Upper lobe of right lung (tissue), 1 donor: Measurements from ENCODE around the gene CREB3. TPM values are rescaled to one million over a fixed set of nuclear protein-coding genes. Genes with fewer than 3 reads are reported as not detected.

Experiments used
- ATAC-seq: fragments of 200-7000 bp; cut with Tn5 transposase; one replicate; pipeline ENCODE4 v1.9.1; 2020; ENCODE audit warnings: mild to moderate bottlenecking, moderate library complexity
- DNase-seq: peaks from one replicate; pipeline ENCODE4 v3.0.0-alpha.2; 2020
- H3K27ac ChIP-seq: fragments of 200-600 bp; one replicate; pipeline ENCODE4 v1.8.0; 2022
- H3K27me3 ChIP-seq: fragments of 200-600 bp; one replicate; pipeline ENCODE4 v1.8.0; 2022; ENCODE audit warnings: mild to moderate bottlenecking
- H3K36me3 ChIP-seq: fragments of 200-600 bp; one replicate; pipeline ENCODE4 v1.8.0; 2022
- H3K4me1 ChIP-seq: fragments of 200-600 bp; one replicate; pipeline ENCODE4 v1.8.0; 2022
- H3K4me3 ChIP-seq: fragments of 200-600 bp; one replicate; pipeline ENCODE4 v1.8.0; 2022; ENCODE audit warnings: mild to moderate bottlenecking
- H3K9me3 ChIP-seq: fragments of 200-600 bp; one replicate; pipeline ENCODE4 v1.8.0; 2022
- CTCF ChIP-seq: fragments of 200-600 bp; IDR thresholded peaks from one replicate; pipeline ENCODE4 v1.8.0; 2022; ENCODE audit warnings: antibody characterized with exemption
- intact Hi-C: fragments of 100-400 bp; cut with DNase I; formaldehyde crosslinking; loops from one replicate; pipeline ENCODE4 v1.11.0; 2022
- total RNA-seq: library from RNA; stranded (reverse); fragmentation: NEBNext Ultra II Directional; extraction: Animal tissue kit (Norgen Biotek cat#: 25700); gene quantifications from one replicate; pipeline ENCODE4 v1.2.1, GENCODE V29; 2021
- donor health status: DM: no; HTN: yes; CAD: no; lungs with severe emphysema.

CREB3 gene
- total RNA-seq, 1 donor from 2014 or later, result 34.9 TPM

GRCh38 chr9:35723426-35723825 is 9.0 kb upstream of the CREB3 start:
- ATAC-seq (no peak), DNase-seq (no peak)
- Histone ChIP-seq H3K27ac (no peak overlapping the region), H3K27me3 (no peaks in the 10 kb centered on the region), H3K9me3 (no peaks in the 10 kb centered on the region), H3K36me3 (peaks cover 79% of the 10 kb centered on the region), H3K4me1 (peaks cover 24% of the 10 kb centered on the region), H3K4me3 (no peak overlapping the region)
- TF ChIP-seq CTCF, result no peak
- intact Hi-C loops, result no loop called here

GRCh38 chr9:35723908-35724307 is 8.6 kb upstream of the CREB3 start:
- intact Hi-C loops, result no loop called here
- H3K4me1 ChIP-seq, result peaks cover 28% of the 10 kb centered on the region
- ATAC-seq, result no peak
- TF ChIP-seq CTCF, result no peak
- H3K27me3 ChIP-seq, result no peaks in the 10 kb centered on the region
- no peaks in the 10 kb centered on the region for H3K9me3 ChIP-seq
- no peak overlapping the region for H3K4me3 ChIP-seq
- DNase-seq, result no peak
- H3K36me3 ChIP-seq, result peaks cover 75% of the 10 kb centered on the region
- no peak overlapping the region for H3K27ac ChIP-seq

- Histone ChIP-seq H3K9me3 (no peaks in the 10 kb centered on the region), H3K4me3 (no peak overlapping the region), H3K27ac (no peak overlapping the region), H3K4me1 (peaks cover 43% of the 10 kb centered on the region), H3K36me3 (peaks cover 60% of the 10 kb centered on the region), H3K27me3 (no peaks in the 10 kb centered on the region)
- intact Hi-C loops, result no loop called here
- TF ChIP-seq CTCF, result no peak
- no peak for DNase-seq
- ATAC-seq, result no peak
Observed at GRCh38 chr9:35725362-35725761, 7.1 kb upstream of the CREB3 start.

GRCh38 chr9:35726931-35727330 is 5.5 kb upstream of the CREB3 start:
- Histone ChIP-seq H3K4me1 (peaks cover 53% of the 10 kb centered on the region), H3K36me3 (peaks cover 44% of the 10 kb centered on the region), H3K4me3 (peak overlapping the region; percentile 64), H3K9me3 (no peaks in the 10 kb centered on the region), H3K27ac (peak overlapping the region; percentile 77), H3K27me3 (no peaks in the 10 kb centered on the region)
- ATAC-seq (peak; percentile 50), DNase-seq (peak; percentile 75)
- intact Hi-C loops, result no loop called here
- no peak for TF ChIP-seq CTCF

- H3K27ac ChIP-seq, result peak overlapping the region; percentile 77
- peaks cover 37% of the 10 kb centered on the region for H3K36me3 ChIP-seq
- ATAC-seq, result no peak
- no peak for DNase-seq
- H3K9me3 ChIP-seq, result no peaks in the 10 kb centered on the region
- H3K4me1 ChIP-seq, result peaks cover 53% of the 10 kb centered on the region
- no peak for TF ChIP-seq CTCF
- no peaks in the 10 kb centered on the region for H3K27me3 ChIP-seq
- intact Hi-C loops, result no loop called here
- peak overlapping the region; percentile 64 for H3K4me3 ChIP-seq
Observed at GRCh38 chr9:35727676-35728040, 4.8 kb upstream of the CREB3 start.
